ENCODE results near the gene MYBPHL.

Gene MYBPHL

DNA sequence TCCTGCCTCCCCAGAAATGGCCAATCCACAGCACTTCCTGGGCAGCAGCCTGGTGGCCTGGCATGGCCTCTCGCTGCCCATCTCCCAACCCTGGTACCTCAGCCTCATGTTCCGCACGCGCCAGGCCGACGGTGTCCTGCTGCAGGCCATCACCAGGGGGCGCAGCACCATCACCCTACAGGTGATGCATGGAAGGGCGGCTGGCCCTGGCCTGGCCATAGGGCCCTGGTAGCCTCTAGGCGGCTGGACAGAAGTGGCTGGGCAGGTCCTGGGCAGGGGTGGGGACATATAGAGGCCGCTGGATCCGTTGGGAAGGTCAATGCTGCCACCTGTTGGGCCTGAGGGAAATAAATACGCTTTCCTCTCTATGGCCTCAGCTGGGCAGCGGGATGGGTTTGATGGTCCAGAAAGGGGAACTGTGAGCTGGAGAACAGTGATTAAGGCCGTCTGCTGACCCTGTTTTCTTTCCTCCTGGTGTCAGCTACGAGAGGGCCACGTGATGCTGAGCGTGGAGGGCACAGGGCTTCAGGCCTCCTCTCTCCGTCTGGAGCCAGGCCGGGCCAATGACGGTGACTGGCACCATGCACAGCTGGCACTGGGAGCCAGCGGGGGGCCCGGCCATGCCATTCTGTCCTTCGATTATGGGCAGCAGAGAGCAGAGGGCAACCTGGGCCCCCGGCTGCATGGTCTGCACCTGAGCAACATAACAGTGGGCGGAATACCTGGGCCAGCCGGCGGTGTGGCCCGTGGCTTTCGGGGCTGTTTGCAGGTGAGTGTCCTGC is 43.0 kb downstream of the MYBPHL start:
- DNase-seq (ENCODE audit: low spot score): peak; percentile 90

GRCh38 chr1:109263234-109263596 is 43.6 kb downstream of the MYBPHL start:
- DNase-seq (ENCODE audit: low spot score): no peak

DNA sequence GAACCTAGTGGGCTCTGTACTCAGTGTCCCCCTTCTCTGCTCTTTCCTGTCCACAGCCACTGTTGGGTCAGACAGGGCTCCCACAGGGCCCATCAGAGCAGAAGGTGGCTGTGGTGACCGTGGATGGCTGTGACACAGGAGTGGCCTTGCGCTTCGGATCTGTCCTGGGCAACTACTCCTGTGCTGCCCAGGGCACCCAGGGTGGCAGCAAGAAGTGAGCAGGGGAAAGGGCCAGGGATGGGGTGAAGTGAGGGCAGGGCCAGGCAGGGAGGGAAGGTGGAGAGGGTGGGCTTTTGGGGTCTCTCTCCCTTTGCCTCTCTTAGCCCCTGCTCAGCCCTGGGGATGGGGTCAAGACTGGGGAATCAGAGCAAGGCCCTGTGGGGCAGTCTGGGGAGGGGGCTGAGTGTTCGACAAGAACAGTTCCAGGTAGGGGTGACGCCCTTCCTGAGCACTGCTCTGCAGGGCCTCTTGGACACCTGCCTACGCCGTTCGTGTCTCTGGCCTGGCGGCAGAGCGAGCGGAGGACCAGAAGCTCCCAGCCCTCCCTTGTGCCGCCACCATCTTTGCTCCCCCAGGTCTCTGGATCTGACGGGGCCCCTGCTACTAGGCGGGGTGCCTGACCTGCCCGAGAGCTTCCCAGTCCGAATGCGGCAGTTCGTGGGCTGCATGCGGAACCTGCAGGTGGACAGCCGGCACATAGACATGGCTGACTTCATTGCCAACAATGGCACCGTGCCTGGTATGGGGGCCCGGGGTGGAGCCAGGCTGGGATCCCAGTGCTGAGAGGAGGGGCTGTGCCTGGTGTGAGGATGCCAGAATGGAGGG is 44.4 kb downstream of the MYBPHL start:
- DNase-seq (ENCODE audit: low spot score): no peak

DNA sequence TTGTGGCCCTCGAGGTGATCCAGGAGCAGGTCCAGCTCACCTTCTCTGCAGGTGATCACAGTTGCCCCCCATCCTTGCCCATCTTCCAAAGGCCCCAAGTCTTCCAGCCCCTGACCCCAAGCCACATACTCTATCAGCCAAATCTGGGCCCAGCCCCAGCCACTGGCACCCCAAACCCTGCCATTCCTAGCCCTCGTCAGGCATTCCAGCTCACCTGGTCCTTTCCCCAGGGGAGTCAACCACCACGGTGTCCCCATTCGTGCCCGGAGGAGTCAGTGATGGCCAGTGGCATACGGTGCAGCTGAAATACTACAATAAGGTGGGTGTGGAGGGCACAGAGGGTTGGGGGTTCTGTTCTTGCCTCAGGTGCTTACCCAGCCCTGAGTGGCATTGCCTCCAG is 45.2 kb downstream of the MYBPHL start:
- no peak for DNase-seq (ENCODE audit: low spot score)

- DNase-seq (ENCODE audit: low spot score): no peak
Observed at GRCh38 chr1:109261006-109261405, 45.8 kb downstream of the MYBPHL start.

DNA sequence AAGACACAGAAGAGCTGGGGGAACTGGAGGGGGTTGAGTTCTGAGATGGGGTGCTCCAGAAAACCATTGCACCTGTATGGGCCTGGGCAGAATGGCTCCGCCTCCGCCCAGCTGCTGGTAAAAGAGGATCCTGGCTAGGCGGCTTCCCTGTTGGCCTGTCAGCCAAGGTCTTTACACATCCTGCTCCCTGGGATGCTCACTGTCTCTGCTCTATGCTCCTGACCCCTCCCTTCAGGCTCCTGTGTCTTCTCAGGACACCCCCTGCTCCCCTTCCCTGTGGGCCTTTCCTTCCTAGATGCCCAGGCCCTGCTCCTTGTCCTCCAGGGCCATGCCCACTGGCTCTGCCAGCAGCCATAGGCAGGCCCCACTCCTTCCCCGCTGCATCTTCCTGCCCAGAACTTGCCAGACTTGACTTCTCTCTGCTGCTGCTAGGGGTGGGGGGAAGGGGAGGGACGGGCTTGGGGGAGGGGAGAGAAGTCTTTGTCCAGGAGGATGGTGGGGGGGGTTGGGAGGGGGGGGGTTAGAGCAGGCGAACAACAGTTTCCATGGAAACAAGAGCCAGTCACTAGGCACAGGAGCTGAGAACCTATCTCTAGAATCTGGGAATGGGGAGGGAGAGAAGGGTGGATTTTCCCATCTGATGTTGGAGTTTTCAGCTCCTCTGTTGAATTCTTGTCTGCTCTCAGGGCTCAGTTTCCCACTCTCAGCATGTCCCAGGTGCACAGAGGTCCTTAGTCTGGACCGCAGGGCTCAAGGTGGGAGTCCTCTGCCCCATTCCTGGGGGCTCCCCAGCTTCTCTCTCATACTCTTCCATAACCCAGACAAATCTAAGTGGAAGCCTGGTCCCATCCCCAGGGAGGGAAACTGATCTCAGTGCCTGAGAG is 46.9 kb downstream of the MYBPHL start:
- DNase-seq (ENCODE audit: low spot score): no peak

- no peak for DNase-seq (ENCODE audit: low spot score)
Observed at GRCh38 chr1:109258481-109259466, 48.0 kb downstream of the MYBPHL start.

- DNase-seq (ENCODE audit: low spot score): no peak
Observed at GRCh38 chr1:109257682-109258421, 49.0 kb downstream of the MYBPHL start.

GRCh38 chr1:109256971-109257681 is 49.7 kb downstream of the MYBPHL start:
- no peak for DNase-seq (ENCODE audit: low spot score)

DNA sequence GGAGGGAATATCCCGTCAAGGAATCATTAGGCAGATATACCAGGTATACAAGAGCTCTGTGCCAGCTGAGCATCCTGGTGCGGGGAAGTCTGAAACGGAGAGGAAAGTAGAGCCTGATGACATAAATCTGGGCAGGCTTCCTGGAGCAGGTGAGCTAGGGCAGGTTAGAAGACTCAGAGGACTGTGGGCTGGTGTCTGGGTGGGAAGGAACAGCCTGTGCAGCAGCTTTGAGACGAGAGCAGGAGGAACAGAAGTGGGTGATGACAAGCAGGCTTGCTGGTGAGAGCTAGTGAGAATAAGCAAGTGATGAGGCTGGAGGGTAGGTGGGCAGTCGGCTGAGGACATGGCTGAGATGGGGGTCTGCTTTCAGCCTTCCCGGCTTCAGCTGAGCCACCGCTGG is 50.7 kb downstream of the MYBPHL start:
- no peak for DNase-seq (ENCODE audit: low spot score)

GRCh38 chr1:109255678-109256077 is 51.1 kb downstream of the MYBPHL start:
- DNase-seq (ENCODE audit: low spot score): no peak

DNA sequence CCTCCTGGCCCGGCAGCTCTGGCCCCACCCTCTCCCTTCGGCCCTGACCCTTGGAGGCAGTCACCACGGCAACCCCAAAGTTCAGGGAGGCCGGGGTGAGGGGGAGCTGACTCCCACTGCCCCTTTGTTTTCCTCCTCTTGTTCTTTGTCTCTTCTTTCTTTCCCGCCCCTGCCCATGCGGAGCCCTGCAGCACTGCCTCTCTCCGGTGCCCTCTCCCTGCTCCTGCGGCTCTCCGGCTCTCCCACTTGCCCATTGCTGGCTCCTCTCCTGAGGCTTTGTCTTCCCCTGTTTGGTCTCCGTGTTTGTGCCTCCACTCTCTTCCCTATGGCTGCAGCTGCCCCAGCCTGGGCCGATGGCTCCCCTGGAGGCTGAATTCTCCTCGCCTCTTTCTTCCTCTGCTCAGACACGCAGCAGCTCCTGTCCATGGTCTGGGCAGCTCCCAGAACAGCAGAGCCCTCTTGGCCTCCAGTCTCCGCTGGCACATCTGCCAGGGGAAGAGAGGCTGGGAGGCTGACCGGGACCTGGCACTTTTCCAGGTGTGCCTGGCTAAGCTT is 51.6 kb downstream of the MYBPHL start:
- DNase-seq (ENCODE audit: low spot score): no peak

- DNase-seq (ENCODE audit: low spot score): no peak
Observed at GRCh38 chr1:109254621-109255096, 52.2 kb downstream of the MYBPHL start.

DNA sequence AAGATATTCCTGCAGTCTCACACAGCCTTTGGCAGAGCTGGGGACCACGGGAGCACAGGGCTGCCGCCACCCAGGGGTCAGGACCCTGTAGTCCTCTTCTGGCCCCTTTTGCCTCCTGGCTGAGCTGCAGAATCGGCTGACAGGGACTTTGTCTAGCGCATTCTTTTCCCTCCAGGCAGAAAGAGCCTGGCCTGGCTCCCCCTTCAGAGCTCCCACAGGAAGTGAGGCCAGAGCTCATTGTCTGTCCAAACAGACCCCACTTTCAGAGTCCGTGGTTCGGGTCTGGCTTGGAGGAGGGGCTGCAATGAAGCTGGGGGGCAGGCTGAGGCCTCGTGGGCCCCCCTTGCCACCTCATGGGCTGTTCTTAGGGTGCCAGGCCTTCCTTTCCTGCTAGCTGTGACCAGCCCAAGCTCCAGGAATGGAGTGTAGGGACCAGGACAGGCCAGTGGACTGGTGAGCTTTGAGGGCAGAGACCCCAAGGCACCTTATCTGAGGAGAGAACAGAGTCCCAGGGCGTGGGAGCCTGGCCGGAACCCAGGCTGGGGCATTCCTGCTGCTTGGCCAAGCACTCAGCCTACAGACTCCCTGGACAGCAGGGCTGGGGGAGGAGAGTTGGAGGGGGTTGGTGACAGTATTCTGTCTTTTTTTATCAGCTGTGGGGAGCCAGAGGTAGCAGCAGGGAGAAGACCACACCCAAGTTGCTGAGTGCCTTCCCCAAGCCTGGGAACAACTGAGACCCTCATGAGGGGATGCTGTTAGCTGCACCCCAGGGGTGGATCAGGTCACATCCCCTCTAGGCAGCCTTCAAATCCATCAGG is 52.8 kb downstream of the MYBPHL start:
- DNase-seq (ENCODE audit: low spot score): peak; percentile 51

GRCh38 chr1:109252893-109253802 is 53.7 kb downstream of the MYBPHL start:
- peak; percentile 41 for DNase-seq (ENCODE audit: low spot score)

DNA sequence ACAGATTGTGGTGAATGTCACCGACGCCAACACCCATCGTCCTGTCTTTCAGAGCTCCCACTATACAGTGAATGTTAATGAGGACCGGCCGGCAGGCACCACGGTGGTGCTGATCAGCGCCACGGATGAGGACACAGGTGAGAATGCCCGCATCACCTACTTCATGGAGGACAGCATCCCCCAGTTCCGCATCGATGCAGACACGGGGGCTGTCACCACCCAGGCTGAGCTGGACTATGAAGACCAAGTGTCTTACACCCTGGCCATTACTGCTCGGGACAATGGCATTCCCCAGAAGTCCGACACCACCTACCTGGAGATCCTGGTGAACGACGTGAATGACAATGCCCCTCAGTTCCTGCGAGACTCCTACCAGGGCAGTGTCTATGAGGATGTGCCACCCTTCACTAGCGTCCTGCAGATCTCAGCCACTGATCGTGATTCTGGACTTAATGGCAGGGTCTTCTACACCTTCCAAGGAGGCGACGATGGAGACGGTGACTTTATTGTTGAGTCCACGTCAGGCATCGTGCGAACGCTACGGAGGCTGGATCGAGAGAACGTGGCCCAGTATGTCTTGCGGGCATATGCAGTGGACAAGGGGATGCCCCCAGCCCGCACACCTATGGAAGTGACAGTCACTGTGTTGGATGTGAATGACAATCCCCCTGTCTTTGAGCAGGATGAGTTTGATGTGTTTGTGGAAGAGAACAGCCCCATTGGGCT is 54.5 kb downstream of the MYBPHL start:
- no peak for DNase-seq (ENCODE audit: low spot score)

Measured in AG20443 (cell line).